HUES6 (cell line): Measurements from ENCODE around the gene SPATS2.
"Not testable (repeated sequence)": the region's sequence is repeated elsewhere in the genome, so short reads cannot be mapped to it uniquely, and the experiment has no call there.

Source experiments
- H3K27ac ChIP-seq: 2 replicates; pipeline ENCODE4 v1.7.0; 2013; ENCODE audit warnings: low read depth, mild to moderate bottlenecking, low read length, inconsistent platforms
- H3K27me3 ChIP-seq: 2 replicates; pipeline ENCODE4 v1.6.1; 2013; ENCODE audit warnings: low read length; ENCODE audit not compliant: control insufficient read depth, insufficient read depth
- H3K36me3 ChIP-seq: 2 replicates; pipeline ENCODE4 v1.6.1; 2013; ENCODE audit warnings: low read length; ENCODE audit not compliant: control insufficient read depth, insufficient read depth
- H3K4me1 ChIP-seq: 2 replicates; pipeline ENCODE4 v1.6.1; 2013; ENCODE audit warnings: low read length; ENCODE audit not compliant: control insufficient read depth, insufficient read depth
- H3K4me3 ChIP-seq: 2 replicates; pipeline ENCODE4 v1.5.1; 2013; ENCODE audit warnings: low read depth, low read length
- H3K9ac ChIP-seq: one replicate; pipeline ENCODE4 v1.6.1; 2013; ENCODE audit warnings: mild to moderate bottlenecking, low read length
- H3K9me3 ChIP-seq: 2 replicates; pipeline ENCODE4 v1.6.1; 2013; ENCODE audit warnings: low read depth, low read length; ENCODE audit not compliant: control insufficient read depth, insufficient read depth

The SPATS2 gene

DNA sequence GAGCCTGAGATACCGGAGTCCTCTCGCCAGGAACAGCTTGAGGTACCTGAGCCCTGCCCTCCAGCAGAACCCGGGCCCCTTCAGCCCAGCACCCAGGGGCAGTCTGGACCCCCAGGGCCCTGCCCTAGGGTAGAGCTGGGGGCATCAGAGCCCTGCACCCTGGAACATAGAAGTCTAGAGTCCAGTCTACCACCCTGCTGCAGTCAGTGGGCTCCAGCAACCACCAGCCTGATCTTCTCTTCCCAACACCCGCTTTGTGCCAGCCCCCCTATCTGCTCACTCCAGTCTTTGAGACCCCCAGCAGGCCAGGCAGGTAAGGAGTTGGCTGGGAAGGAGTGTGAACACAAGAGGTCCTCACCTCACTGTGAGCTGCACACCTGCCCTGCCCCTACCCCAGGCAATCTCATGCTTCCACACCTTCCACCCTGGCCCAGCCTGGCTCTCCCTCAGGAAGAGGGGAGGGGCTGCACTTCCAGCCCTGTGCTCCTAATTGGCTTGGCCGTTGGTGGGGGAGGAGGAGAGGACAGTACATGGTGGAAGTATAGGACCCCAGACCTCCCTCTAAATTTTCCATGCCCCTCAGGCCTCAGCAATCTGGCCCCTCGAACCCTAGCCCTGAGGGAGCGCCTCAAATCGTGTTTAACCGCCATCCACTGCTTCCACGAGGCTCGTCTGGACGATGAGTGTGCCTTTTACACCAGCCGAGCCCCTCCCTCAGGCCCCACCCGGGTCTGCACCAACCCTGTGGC, 36.5 kb upstream of the SPATS2 start:
- Histone ChIP-seq H3K4me3 (no peak overlapping the region), H3K36me3 (peaks cover 45% of the 10 kb centered on the region), H3K9me3 (no peaks in the 10 kb centered on the region), H3K9ac (no peak overlapping the region), H3K27me3 (peaks cover 42% of the 10 kb centered on the region), H3K27ac (no peak overlapping the region), H3K4me1 (no peaks in the 10 kb centered on the region)

GRCh38 chr12:49331380-49332222, 35.7 kb upstream of the SPATS2 start:
- Histone ChIP-seq H3K4me3 (no peak overlapping the region), H3K9ac (no peak overlapping the region), H3K27me3 (peaks cover 49% of the 10 kb centered on the region), H3K27ac (no peak overlapping the region), H3K36me3 (peaks cover 37% of the 10 kb centered on the region), H3K9me3 (no peaks in the 10 kb centered on the region), H3K4me1 (no peaks in the 10 kb centered on the region)

DNA sequence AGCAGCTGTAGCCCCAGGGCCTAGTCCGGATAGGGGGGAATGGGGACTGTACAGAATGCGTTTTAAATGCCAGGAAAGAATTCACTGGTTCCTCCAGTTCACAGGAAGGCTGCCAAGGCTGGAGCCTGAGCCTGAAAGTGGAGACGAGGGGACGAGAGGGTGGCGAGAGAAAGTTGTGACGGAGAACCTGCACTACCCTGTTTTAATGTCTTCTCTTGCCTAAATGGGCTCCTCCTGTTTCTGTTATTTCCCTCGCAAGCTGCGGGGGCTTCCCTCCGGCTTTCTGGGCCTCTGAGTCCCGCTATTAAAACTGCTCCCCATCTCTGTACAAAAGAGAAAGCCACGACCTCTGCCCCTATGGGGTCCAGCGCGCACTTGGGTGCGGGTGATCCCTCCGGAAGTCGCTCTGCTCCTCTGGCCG, 34.8 kb upstream of the SPATS2 start:
- Histone ChIP-seq H3K4me1 (peaks cover 3% of the 10 kb centered on the region), H3K27ac (no peak overlapping the region), H3K9ac (no peak overlapping the region), H3K4me3 (peak overlapping the region; percentile 55), H3K36me3 (peaks cover 29% of the 10 kb centered on the region), H3K9me3 (no peaks in the 10 kb centered on the region), H3K27me3 (peaks cover 58% of the 10 kb centered on the region)

DNA sequence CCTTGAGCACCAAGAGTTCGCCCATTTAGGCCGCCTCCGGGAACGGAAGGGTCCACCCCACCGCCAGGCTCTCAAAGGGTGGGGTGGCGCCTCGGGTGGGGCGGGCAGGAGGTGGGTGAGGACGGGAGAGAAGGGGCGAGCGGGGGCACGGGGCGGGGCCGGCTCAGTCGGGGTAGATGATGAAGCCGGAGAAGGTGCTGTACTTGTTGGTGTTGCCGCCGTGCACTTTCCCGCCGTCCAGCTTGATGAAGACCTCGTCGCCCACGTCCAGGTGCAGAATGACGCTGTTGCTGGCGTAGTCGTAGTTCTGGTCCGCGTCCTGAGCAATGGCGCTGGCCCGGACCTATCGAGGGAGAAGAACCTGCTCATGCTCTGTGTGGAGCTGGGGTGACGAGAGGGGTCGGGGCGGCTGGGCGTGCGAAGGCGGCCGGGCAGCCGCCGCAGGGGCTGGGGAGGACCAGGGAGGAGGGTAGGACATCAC, 34.3 kb upstream of the SPATS2 start:
- Histone ChIP-seq H3K27me3 (peaks cover 62% of the 10 kb centered on the region), H3K4me3 (peak overlapping the region; percentile 55)

DNA sequence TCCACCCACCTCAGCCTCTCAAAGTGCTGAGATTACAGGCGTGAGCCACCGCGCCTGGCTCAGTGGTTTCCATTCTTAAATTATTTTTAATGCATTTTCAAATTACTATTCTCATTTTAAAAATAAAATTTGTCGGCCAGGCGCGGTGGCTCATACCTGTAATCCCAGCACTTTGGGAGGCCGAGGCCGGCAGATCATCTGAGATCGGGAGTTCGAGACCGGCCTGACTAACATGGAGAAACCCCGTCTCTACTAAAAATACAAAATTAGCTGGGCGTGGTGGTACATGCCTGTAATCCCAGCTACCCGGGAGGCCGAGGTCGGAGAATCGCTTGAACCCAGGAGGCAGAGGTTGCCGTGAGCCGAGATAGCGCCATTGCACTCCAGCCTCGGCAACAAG, 33.5 kb upstream of the SPATS2 start:
- H3K36me3 ChIP-seq: peaks cover 23% of the 10 kb centered on the region
- not testable (repeated sequence) for H3K9ac ChIP-seq, H3K4me3 ChIP-seq, H3K27ac ChIP-seq, H3K9me3 ChIP-seq
- peaks cover 16% of the 10 kb centered on the region for H3K4me1 ChIP-seq
- peaks cover 71% of the 10 kb centered on the region for H3K27me3 ChIP-seq

More for the DNA sequence above, 34.3 kb upstream of the SPATS2 start:
- Histone ChIP-seq H3K27ac (no peak overlapping the region), H3K36me3 (peaks cover 25% of the 10 kb centered on the region), H3K9me3 (no peaks in the 10 kb centered on the region), H3K9ac (no peak overlapping the region), H3K4me1 (peaks cover 8% of the 10 kb centered on the region)

DNA sequence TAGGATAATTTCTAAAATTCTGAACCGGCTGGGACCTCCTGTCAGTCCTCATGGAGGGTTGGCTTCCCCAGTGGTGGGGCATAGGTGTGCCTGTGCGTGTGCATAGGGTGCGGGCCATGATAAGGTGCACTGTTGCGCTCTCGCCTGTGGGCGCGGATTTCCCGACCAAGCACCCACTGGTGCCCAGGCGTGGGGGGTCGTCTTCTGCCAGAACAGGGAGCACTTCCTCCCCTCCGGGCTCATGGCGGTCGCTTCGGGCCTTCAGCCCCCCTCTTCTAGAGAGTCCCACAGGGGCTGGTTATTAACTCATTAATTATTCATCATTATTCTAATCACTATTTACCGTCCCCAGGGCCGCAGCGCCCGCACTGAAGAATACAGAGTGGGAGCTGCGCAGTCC, 33.0 kb upstream of the SPATS2 start:
- peaks cover 19% of the 10 kb centered on the region for H3K36me3 ChIP-seq
- peaks cover 75% of the 10 kb centered on the region for H3K27me3 ChIP-seq
- H3K9ac ChIP-seq: no peak overlapping the region
- H3K9me3 ChIP-seq: no peaks in the 10 kb centered on the region
- H3K4me3 ChIP-seq: no peak overlapping the region
- H3K27ac ChIP-seq: no peak overlapping the region
- peaks cover 20% of the 10 kb centered on the region for H3K4me1 ChIP-seq

DNA sequence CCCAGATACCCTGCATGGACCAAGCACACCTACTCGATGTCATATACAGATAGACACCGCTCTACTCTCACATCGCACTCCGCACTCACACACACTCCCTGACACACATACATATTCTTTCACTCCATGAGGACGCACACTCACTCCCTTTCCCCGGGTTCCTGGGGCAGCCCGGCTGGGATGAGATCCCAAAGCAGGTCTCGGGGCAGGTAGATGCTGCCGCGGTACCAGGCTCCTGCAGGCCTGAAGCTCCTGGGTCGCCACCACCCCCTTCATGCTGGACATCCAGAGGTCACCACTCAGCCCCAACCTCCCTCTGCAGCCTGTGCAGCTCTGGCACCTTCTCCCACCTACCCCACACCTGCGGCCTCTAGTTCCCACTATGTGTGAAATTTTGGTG, 32.6 kb upstream of the SPATS2 start:
- H3K9ac ChIP-seq: no peak overlapping the region
- peaks cover 80% of the 10 kb centered on the region for H3K27me3 ChIP-seq

GRCh38 chr12:49335118-49335954, 31.9 kb upstream of the SPATS2 start:
- Histone ChIP-seq H3K36me3 (peaks cover 8% of the 10 kb centered on the region), H3K9me3 (no peaks in the 10 kb centered on the region), H3K27me3 (peaks cover 86% of the 10 kb centered on the region), H3K9ac (no peak overlapping the region), H3K4me1 (peaks cover 26% of the 10 kb centered on the region), H3K4me3 (no peak overlapping the region), H3K27ac (no peak overlapping the region)

More for the DNA sequence above, 32.6 kb upstream of the SPATS2 start:
- no peaks in the 10 kb centered on the region for H3K9me3 ChIP-seq
- H3K36me3 ChIP-seq: peaks cover 14% of the 10 kb centered on the region
- peaks cover 25% of the 10 kb centered on the region for H3K4me1 ChIP-seq
- no peak overlapping the region for H3K4me3 ChIP-seq
- no peak overlapping the region for H3K27ac ChIP-seq

GRCh38 chr12:49335955-49336644, 31.2 kb upstream of the SPATS2 start:
- no peaks in the 10 kb centered on the region for H3K9me3 ChIP-seq
- no peak overlapping the region for H3K27ac ChIP-seq
- peaks cover 94% of the 10 kb centered on the region for H3K27me3 ChIP-seq
- peaks cover 33% of the 10 kb centered on the region for H3K4me1 ChIP-seq
- peaks cover 1% of the 10 kb centered on the region for H3K36me3 ChIP-seq
- no peak overlapping the region for H3K9ac ChIP-seq
- peak overlapping the region; percentile 65 for H3K4me3 ChIP-seq
